Measurements from ENCODE around the gene ELOB.

The ELOB gene

DNA sequence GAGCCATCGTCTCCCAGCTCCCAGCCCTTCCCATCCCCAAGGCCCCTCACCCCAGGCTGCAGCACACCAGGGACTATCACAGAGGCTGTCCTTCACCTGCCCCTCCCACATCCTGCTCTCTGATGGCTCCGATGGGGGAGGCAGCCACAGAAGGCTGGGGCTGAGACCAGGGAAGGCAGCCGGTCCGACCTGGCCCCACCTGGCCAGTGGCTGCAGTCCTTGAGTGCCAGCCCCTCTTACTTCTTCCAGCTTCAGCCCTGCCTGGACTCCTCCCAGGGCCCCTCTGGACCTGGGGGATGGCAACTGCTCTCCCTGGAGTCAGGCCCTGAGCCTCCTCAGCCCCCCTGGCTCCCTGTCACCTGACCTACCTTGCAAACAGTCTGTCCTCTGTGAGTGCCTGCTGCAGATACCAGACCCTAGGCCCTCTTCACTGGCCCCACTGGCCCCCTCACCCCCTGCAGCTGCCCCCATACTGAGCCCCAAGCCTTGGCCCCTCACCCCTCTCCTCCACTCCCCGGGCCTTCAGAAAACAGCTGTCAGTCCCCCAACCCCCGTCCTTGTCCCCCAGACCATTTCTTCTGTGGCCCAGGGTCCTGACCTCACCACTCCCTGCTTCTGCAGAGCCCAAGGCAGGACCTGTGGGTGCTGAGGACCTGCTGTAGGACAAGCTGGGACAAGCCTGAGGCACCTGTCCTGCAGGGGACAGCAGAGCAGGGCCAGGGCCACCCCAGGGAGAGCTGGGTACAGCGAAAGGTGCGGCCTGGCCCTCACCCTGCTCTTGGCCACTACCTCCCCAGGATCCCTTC is 37.3 kb downstream of the ELOB start:
- FAIRE-seq (no peak), DNase-seq (ENCODE audit: insufficient read length, low spot score) (no peak)
- TF ChIP-seq, protein P1, sequence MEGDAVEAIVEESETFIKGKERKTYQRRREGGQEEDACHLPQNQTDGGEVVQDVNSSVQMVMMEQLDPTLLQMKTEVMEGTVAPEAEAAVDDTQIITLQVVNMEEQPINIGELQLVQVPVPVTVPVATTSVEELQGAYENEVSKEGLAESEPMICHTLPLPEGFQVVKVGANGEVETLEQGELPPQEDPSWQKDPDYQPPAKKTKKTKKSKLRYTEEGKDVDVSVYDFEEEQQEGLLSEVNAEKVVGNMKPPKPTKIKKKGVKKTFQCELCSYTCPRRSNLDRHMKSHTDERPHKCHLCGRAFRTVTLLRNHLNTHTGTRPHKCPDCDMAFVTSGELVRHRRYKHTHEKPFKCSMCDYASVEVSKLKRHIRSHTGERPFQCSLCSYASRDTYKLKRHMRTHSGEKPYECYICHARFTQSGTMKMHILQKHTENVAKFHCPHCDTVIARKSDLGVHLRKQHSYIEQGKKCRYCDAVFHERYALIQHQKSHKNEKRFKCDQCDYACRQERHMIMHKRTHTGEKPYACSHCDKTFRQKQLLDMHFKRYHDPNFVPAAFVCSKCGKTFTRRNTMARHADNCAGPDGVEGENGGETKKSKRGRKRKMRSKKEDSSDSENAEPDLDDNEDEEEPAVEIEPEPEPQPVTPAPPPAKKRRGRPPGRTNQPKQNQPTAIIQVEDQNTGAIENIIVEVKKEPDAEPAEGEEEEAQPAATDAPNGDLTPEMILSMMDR (IDR thresholded peaks at IDR 0.05; ENCODE audit: insufficient read depth, missing control alignments), result no peak

DNA sequence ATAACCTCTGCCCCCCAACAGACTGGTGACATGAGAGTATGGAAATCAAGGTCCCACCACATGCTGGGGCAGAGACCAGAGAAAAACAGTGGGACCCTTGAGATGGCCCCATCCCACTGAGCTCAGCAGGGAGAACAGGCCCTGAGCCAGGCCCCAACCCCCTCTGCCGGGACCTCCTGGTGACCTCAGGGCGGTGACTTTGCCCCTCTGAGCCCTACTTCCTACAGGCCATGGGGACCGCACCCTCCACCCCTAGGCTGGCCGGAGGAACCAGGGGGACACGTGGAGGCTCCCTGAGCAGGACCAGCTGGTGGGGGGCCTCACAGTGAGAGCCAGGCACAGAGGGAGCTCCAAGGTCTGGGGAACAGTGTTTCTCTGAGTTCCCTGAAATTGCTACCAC is 38.5 kb downstream of the ELOB start:
- no peak for DNase-seq (ENCODE audit: insufficient read length, low spot score)
- no peak for FAIRE-seq

DNA sequence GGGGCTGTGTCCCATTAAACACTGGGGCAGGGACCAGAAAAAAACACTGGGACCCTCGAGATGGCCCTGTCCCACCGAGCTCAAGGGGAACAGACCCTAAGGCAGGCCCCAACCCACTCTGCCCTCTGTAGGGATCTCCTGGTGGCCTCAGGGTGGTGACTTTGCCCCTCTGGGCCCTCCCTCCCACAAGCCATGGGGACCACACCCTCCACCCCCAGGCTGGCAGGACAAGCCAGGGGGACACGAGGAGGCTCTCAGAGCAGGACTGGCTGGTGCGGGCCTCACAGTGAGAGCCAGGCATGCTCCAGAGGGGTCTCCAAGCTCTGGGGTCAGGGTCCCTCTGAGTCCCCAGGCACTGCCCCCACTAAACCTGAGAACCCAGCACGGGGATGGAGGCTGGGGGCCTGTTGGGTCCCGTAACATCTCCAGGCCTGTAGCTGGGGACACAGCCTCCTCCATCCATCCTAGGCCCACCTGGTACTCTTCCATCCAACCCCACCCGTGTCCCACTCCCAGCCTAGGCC is 39.1 kb downstream of the ELOB start:
- TF ChIP-seq, protein P1 (IDR thresholded peaks at IDR 0.05; ENCODE audit: insufficient read depth, missing control alignments), result no peak
- no peak for FAIRE-seq
- DNase-seq (ENCODE audit: insufficient read length, low spot score), result no peak

More for the DNA sequence above, 38.5 kb downstream of the ELOB start:
- TF ChIP-seq, protein P1 (IDR thresholded peaks at IDR 0.05; ENCODE audit: insufficient read depth, missing control alignments), result no peak

DNA sequence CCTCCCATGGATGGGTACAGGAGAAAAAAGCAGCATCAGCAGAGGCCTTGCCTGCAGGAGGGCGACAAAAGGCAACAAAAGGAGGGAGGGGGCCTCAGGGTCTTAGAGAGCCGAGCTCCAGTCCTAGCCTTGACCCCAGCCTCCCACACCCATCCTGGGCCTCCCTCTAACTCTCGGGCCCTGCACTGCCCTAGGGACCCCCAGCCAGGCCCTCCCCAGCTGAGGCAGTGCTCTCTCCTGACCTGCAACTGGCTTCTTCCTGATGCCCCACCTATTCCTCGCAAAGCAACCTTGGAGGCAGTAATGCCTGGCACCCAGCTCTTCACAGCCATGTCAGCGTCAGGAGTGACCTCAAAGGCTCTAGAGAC is 39.9 kb downstream of the ELOB start:
- TF ChIP-seq, protein P1 (IDR thresholded peaks at IDR 0.05; ENCODE audit: insufficient read depth, missing control alignments), result no peak
- DNase-seq (ENCODE audit: insufficient read length, low spot score) (no peak), FAIRE-seq (no peak)

DNA sequence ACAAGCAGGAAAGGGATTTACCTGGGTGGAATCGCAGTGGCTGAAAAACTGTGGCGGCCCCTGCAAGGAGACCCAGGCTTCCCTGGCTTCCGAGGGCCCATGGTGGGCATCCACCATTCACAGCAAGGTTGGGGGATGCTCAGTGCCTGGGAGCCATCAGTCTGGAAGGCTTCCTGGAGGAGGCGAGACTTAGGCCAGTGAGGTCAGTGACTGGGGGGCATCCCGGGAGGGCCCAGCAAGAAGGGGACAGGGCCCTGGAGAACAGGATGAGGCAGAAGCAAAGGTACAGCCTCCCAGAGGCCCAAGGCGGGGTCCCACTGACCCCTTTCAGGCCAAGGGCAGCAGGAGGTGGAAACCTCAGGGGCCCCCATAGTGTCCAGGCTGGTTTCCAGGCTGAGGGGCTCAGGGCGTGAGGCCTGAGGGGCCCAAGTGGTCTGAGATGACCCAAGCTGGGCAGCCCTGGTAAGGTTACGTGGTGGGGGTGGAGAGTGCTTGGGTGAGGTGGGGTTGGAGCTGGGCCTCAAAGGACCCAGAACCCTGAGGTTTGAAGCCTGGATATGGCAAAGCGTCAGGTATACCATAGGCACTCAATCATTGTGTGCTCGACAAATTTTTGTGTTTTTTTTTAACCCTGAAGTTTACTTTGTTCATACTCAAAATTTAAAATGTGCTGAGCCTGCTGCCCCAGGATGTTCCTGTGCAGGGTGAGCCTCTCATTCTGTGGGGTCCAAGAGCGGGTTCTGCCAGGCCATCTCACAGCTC is 40.4 kb downstream of the ELOB start:
- DNase-seq (ENCODE audit: insufficient read length, low spot score) (no peak), FAIRE-seq (no peak)
- TF ChIP-seq, protein P1 (IDR thresholded peaks at IDR 0.05; ENCODE audit: insufficient read depth, missing control alignments), result no peak

DNA sequence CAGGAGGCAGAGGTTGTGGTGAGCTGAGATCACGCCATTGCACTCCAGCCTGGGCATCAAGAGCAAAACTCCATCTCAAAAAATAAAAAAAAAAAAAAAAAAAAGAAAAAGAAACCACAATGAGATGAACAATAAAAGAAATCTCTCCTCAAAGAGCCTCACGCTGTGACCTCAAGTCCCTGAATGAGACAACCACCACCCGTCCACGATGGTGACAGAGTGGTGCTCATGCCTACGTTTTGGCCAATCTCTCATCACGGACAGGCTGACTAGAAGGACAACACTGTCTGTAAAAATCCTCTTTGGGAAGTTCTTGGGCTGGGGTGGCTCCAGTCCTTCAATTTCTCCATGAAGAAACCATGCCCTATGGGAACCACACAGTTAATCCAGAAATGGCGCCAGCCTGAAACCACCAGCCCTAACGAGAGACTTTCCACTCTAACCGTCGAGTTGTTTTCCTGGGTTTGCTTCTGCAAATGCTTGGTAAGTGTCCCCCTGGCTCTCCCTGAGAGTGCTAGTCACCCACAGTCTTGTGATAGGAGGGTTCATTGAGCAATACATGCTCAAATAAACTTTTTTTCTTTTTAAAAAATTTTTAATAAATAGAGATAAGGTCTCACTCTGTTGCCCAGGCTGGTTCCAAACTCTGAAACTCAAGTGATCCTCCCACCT is 42.1 kb downstream of the ELOB start:
- no peak for DNase-seq (ENCODE audit: insufficient read length, low spot score)
- TF ChIP-seq, protein P1 (IDR thresholded peaks at IDR 0.05; ENCODE audit: insufficient read depth, missing control alignments), result no peak
- no peak for FAIRE-seq
